Activated naive CD8-positive, alpha-beta T cell (primary cell): ENCODE measurements around the gene LIMK1.

Experiments used
- H3K27ac Mint-ChIP-seq: one replicate; pipeline ENCODE4 v1.8.0; 2021; ENCODE audit warnings: mixed read lengths
- H3K27me3 Mint-ChIP-seq: one replicate; pipeline ENCODE4 v1.8.0; 2021; ENCODE audit warnings: mixed read lengths
- H3K36me3 Mint-ChIP-seq: one replicate; pipeline ENCODE4 v1.8.0; 2021; ENCODE audit warnings: mixed read lengths
- H3K4me1 Mint-ChIP-seq: one replicate; pipeline ENCODE4 v1.8.0; 2021; ENCODE audit warnings: low read depth, mixed read lengths
- H3K4me3 Mint-ChIP-seq: one replicate; pipeline ENCODE4 v1.8.0; 2021; ENCODE audit warnings: mild to moderate bottlenecking, mixed read lengths
- H3K9me3 Mint-ChIP-seq: one replicate; pipeline ENCODE4 v1.8.0; 2021; ENCODE audit warnings: low read depth, mixed read lengths

LIMK1 gene

GRCh38 chr7:74092321-74092963, 8.8 kb downstream of the LIMK1 start:
- Mint-ChIP-seq H3K4me3 (no peak overlapping the region), H3K9me3 (no peaks in the 10 kb centered on the region), H3K4me1 (peaks cover 20% of the 10 kb centered on the region), H3K27me3 (no peaks in the 10 kb centered on the region), H3K36me3 (peaks cover 6% of the 10 kb centered on the region), H3K27ac (no peak overlapping the region)

GRCh38 chr7:74092964-74093471, 9.4 kb downstream of the LIMK1 start:
- H3K4me1 Mint-ChIP-seq = peaks cover 20% of the 10 kb centered on the region
- no peaks in the 10 kb centered on the region for H3K9me3 Mint-ChIP-seq
- no peak overlapping the region for H3K4me3 Mint-ChIP-seq
- peaks cover 8% of the 10 kb centered on the region for H3K36me3 Mint-ChIP-seq
- H3K27me3 Mint-ChIP-seq = no peaks in the 10 kb centered on the region
- no peak overlapping the region for H3K27ac Mint-ChIP-seq

- peak overlapping the region; percentile 87 for H3K4me3 Mint-ChIP-seq
- H3K4me1 Mint-ChIP-seq = peaks cover 20% of the 10 kb centered on the region
- H3K27me3 Mint-ChIP-seq = no peaks in the 10 kb centered on the region
- H3K27ac Mint-ChIP-seq = peak overlapping the region; percentile 84
- H3K9me3 Mint-ChIP-seq = no peaks in the 10 kb centered on the region
- H3K36me3 Mint-ChIP-seq = peaks cover 9% of the 10 kb centered on the region
These were observed 10.1 kb downstream of the LIMK1 start for GRCh38 chr7:74093671-74094223.

- H3K4me1 Mint-ChIP-seq = peaks cover 20% of the 10 kb centered on the region
- H3K36me3 Mint-ChIP-seq = peaks cover 7% of the 10 kb centered on the region
- H3K27me3 Mint-ChIP-seq = no peaks in the 10 kb centered on the region
- peak overlapping the region; percentile 85 for H3K27ac Mint-ChIP-seq
- H3K9me3 Mint-ChIP-seq = no peaks in the 10 kb centered on the region
- peak overlapping the region; percentile 87 for H3K4me3 Mint-ChIP-seq
These were observed 10.9 kb downstream of the LIMK1 start for GRCh38 chr7:74094224-74095101.

- Mint-ChIP-seq H3K4me3 (peak overlapping the region; percentile 87), H3K4me1 (peaks cover 20% of the 10 kb centered on the region), H3K36me3 (peaks cover 7% of the 10 kb centered on the region)
These were observed 11.5 kb downstream of the LIMK1 start for GRCh38 chr7:74095135-74095534.

GRCh38 chr7:74097937-74098614, 14.5 kb downstream of the LIMK1 start:
- Mint-ChIP-seq H3K27ac (no peak overlapping the region), H3K36me3 (peaks cover 7% of the 10 kb centered on the region), H3K4me1 (peaks cover 14% of the 10 kb centered on the region), H3K9me3 (no peaks in the 10 kb centered on the region), H3K4me3 (no peak overlapping the region), H3K27me3 (no peaks in the 10 kb centered on the region)

More at GRCh38 chr7:74095135-74095534, 11.5 kb downstream of the LIMK1 start:
- no peaks in the 10 kb centered on the region for H3K27me3 Mint-ChIP-seq
- H3K27ac Mint-ChIP-seq = peak overlapping the region; percentile 85
- no peaks in the 10 kb centered on the region for H3K9me3 Mint-ChIP-seq

- H3K27me3 Mint-ChIP-seq = no peaks in the 10 kb centered on the region
- H3K4me1 Mint-ChIP-seq = peaks cover 7% of the 10 kb centered on the region
- no peak overlapping the region for H3K27ac Mint-ChIP-seq
- H3K36me3 Mint-ChIP-seq = peaks cover 7% of the 10 kb centered on the region
- no peak overlapping the region for H3K4me3 Mint-ChIP-seq
- no peaks in the 10 kb centered on the region for H3K9me3 Mint-ChIP-seq
These were observed 15.4 kb downstream of the LIMK1 start for GRCh38 chr7:74099031-74099430.

GRCh38 chr7:74101061-74101681, 17.6 kb downstream of the LIMK1 start:
- Mint-ChIP-seq H3K27me3 (no peaks in the 10 kb centered on the region), H3K4me1 (no peaks in the 10 kb centered on the region), H3K9me3 (no peaks in the 10 kb centered on the region), H3K36me3 (peaks cover 7% of the 10 kb centered on the region), H3K4me3 (no peak overlapping the region), H3K27ac (no peak overlapping the region)

GRCh38 chr7:74103219-74103772, 19.7 kb downstream of the LIMK1 start:
- no peaks in the 10 kb centered on the region for H3K4me1 Mint-ChIP-seq
- no peak overlapping the region for H3K27ac Mint-ChIP-seq
- H3K27me3 Mint-ChIP-seq = no peaks in the 10 kb centered on the region
- no peaks in the 10 kb centered on the region for H3K9me3 Mint-ChIP-seq
- no peak overlapping the region for H3K4me3 Mint-ChIP-seq
- H3K36me3 Mint-ChIP-seq = peaks cover 2% of the 10 kb centered on the region

- Mint-ChIP-seq H3K9me3 (no peaks in the 10 kb centered on the region), H3K4me3 (no peak overlapping the region), H3K27me3 (no peaks in the 10 kb centered on the region), H3K4me1 (no peaks in the 10 kb centered on the region), H3K36me3 (peaks cover 2% of the 10 kb centered on the region), H3K27ac (no peak overlapping the region)
These were observed 21.1 kb downstream of the LIMK1 start for GRCh38 chr7:74104702-74105101.

- Mint-ChIP-seq H3K4me3 (no peak overlapping the region), H3K27me3 (no peaks in the 10 kb centered on the region), H3K27ac (no peak overlapping the region), H3K9me3 (no peaks in the 10 kb centered on the region), H3K4me1 (no peaks in the 10 kb centered on the region), H3K36me3 (peaks cover 2% of the 10 kb centered on the region)
These were observed 22.4 kb downstream of the LIMK1 start for GRCh38 chr7:74105992-74106391.

GRCh38 chr7:74106846-74107245, 23.2 kb downstream of the LIMK1 start:
- Mint-ChIP-seq H3K4me3 (no peak overlapping the region), H3K9me3 (no peaks in the 10 kb centered on the region), H3K36me3 (peaks cover 2% of the 10 kb centered on the region), H3K27ac (no peak overlapping the region), H3K27me3 (no peaks in the 10 kb centered on the region), H3K4me1 (no peaks in the 10 kb centered on the region)

- Mint-ChIP-seq H3K4me1 (no peaks in the 10 kb centered on the region), H3K27me3 (no peaks in the 10 kb centered on the region), H3K36me3 (peaks cover 4% of the 10 kb centered on the region), H3K4me3 (no peak overlapping the region), H3K27ac (no peak overlapping the region), H3K9me3 (no peaks in the 10 kb centered on the region)
These were observed 31.7 kb downstream of the LIMK1 start for GRCh38 chr7:74115326-74115725.

GRCh38 chr7:74116356-74116755, 32.8 kb downstream of the LIMK1 start:
- no peaks in the 10 kb centered on the region for H3K9me3 Mint-ChIP-seq
- H3K4me1 Mint-ChIP-seq = no peaks in the 10 kb centered on the region
- H3K27me3 Mint-ChIP-seq = no peaks in the 10 kb centered on the region
- H3K4me3 Mint-ChIP-seq = no peak overlapping the region
- H3K27ac Mint-ChIP-seq = no peak overlapping the region
- peaks cover 5% of the 10 kb centered on the region for H3K36me3 Mint-ChIP-seq
